Thoracic aorta (tissue), 2 donors: ENCODE results near the gene SPOP. TPM values are rescaled to one million over a fixed set of nuclear protein-coding genes. Genes with fewer than 3 reads are reported as not detected.
"Not testable (repeated sequence)": the region's sequence is repeated elsewhere in the genome, so short reads cannot be mapped to it uniquely, and the experiment has no call there.

ENCODE experiments used
- ATAC-seq: fragments of 150-250 bp; one replicate; pipeline ENCODE4 v1.8.0; 2017; ENCODE audit warnings: low read depth; ENCODE audit not compliant: insufficient number of reproducible peaks, low FRiP score
- DNase-seq: peaks from one replicate; pipeline ENCODE4 v3.0.0-alpha.2; 2020; ENCODE audit warnings: low spot score
- H3K27ac ChIP-seq, 2 donors: fragments of 200-600 bp; sonication (generic); 1 replicate in 1 of 2; 2 replicates in 1 of 2; pipeline ENCODE4 v1.5.1; 2016; ENCODE audit warnings: mild to moderate bottlenecking in 2 of 2, moderate library complexity in 2 of 2
- H3K27me3 ChIP-seq: fragments of 200-600 bp; sonication (generic); replicated peaks from 2 replicates; pipeline ENCODE4 v1.6.0; 2016; ENCODE audit warnings: mild to moderate bottlenecking; ENCODE audit not compliant: insufficient read depth
- H3K36me3 ChIP-seq: fragments of 200-600 bp; sonication (generic); one replicate; pipeline ENCODE4 v1.5.1; 2016
- H3K4me1 ChIP-seq, 2 donors: fragments of 200-600 bp; sonication (generic); 1 replicate in 1 of 2; 2 replicates in 1 of 2; pipeline versions ENCODE4 v1.5.1 to v1.6.0; 2016; ENCODE audit warnings: low read depth in 2 of 2, mild to moderate bottlenecking in 1 of 2; ENCODE audit not compliant: control insufficient read depth in 1 of 2
- H3K4me3 ChIP-seq: fragments of 200-600 bp; sonication (generic); 2 replicates; pipeline ENCODE4 v1.5.1; 2016; ENCODE audit warnings: mild to moderate bottlenecking
- H3K9me3 ChIP-seq: fragments of 200-600 bp; sonication (generic); 2 replicates; pipeline ENCODE4 v1.5.1; 2016
- CTCF ChIP-seq: fragments of 200-600 bp; sonication (generic); IDR thresholded peaks from one replicate; pipeline ENCODE4 v1.5.1; 2019; ENCODE audit warnings: antibody characterized with exemption
- total RNA-seq, 2 donors: library from RNA; depleted of rRNA; stranded (reverse); fragments of >200 nt; gene quantifications; one replicate each; pipeline versions ENCODE4 v1.1.0 to v1.2.3, GENCODE V29; 2016

SPOP gene
- 100 to 1,000 TPM in 1 of 2 donors, 10 to 100 TPM in 1; 97.7 to 123 TPM for total RNA-seq

- Histone ChIP-seq H3K4me1 (peaks cover 27 to 34% of the 10 kb centered on the region in 2 donors), H3K27me3 (no peaks in the 10 kb centered on the region), H3K27ac (peak within 1 kb of the TSS; percentile 96 to 97), H3K36me3 (no peaks in the 10 kb centered on the region), H3K4me3 (peak within 1 kb of the TSS; percentile 76), H3K9me3 (no peaks in the 10 kb centered on the region)
- DNase-seq, result peak; percentile 100
- no peak for TF ChIP-seq CTCF
- peak; percentile 95 for ATAC-seq
Observed at GRCh38 chr17:49677933-49678847, at the start of gene SPOP. TSS of gene SPOP (minus strand) at chr17:49678097. CDS start at chr17:49622810, 55,287 bp downstream.

DNA sequence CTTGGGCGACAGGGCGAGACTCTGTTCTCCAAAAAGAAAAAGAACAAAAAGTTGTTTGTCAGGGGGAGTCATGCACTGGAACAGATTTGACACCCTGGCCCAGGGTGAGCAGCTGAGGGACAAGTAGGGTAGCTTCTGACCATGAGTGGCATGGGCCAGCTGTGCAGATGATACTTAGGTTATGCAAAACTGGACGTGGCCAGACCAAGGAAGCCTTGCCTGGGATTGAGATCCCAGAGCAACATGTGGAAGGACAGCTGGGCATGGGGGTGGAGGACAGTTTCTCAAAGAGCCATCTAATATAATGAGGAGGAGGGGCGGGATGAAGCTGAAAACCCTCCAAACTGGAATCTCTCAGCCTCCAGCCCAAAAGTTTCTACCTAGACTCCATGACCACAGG lies 49.5 kb upstream of the SPOP start:
- ATAC-seq (no peak), DNase-seq (no peak)
- Histone ChIP-seq H3K27ac (no peak overlapping the region), H3K27me3 (no peaks in the 10 kb centered on the region), H3K36me3 (no peaks in the 10 kb centered on the region), H3K9me3 (no peaks in the 10 kb centered on the region), H3K4me1 (peaks cover 20 to 59% of the 10 kb centered on the region in 2 donors), H3K4me3 (no peak overlapping the region)
- no peak for TF ChIP-seq CTCF

- no peaks in the 10 kb centered on the region for H3K27me3 ChIP-seq
- peaks cover 11 to 43% of the 10 kb centered on the region in 2 donors for H3K4me1 ChIP-seq
- ATAC-seq, result no peak
- H3K4me3 ChIP-seq, result no peak overlapping the region
- DNase-seq, result no peak
- peaks cover 4% of the 10 kb centered on the region for H3K36me3 ChIP-seq
- no peak overlapping the region for H3K27ac ChIP-seq
- no peaks in the 10 kb centered on the region for H3K9me3 ChIP-seq
- TF ChIP-seq CTCF, result no peak
Observed at GRCh38 chr17:49725452-49726130, 47.7 kb upstream of the SPOP start.

GRCh38 chr17:49724552-49724951 lies 46.7 kb upstream of the SPOP start:
- not testable (repeated sequence) for DNase-seq, H3K27ac ChIP-seq, H3K4me3 ChIP-seq, H3K9me3 ChIP-seq, H3K27me3 ChIP-seq, ATAC-seq
- peaks cover 13% of the 10 kb centered on the region for H3K36me3 ChIP-seq
- H3K4me1 ChIP-seq, result peaks cover 1 to 33% of the 10 kb centered on the region in 2 donors

GRCh38 chr17:49723423-49723822 lies 45.5 kb upstream of the SPOP start:
- ATAC-seq, result peak; percentile 29
- H3K4me1 ChIP-seq, result peaks cover 0 to 22% of the 10 kb centered on the region in 2 donors
- no peak for TF ChIP-seq CTCF
- H3K27ac ChIP-seq, result no peak overlapping the region
- peaks cover 24% of the 10 kb centered on the region for H3K36me3 ChIP-seq
- DNase-seq, result no peak
- no peaks in the 10 kb centered on the region for H3K27me3 ChIP-seq
- H3K9me3 ChIP-seq, result no peaks in the 10 kb centered on the region
- H3K4me3 ChIP-seq, result no peak overlapping the region
